GM12891 (cell line): ENCODE measurements around the gene NAA60.

Source experiments
- PAX5 ChIP-seq: IDR thresholded peaks from 2 replicates; pipeline ENCODE4 v1.6.1; 2011; ENCODE audit warnings: low read length, moderate library complexity, mild to moderate bottlenecking; ENCODE audit not compliant: insufficient read depth, severe bottlenecking
- POLR2A ChIP-seq: IDR thresholded peaks from 2 replicates; pipeline ENCODE4 v1.6.1; 2011; ENCODE audit warnings: low read depth, low read length, control low read depth
- POLR2AphosphoS5 ChIP-seq: IDR thresholded peaks from 2 replicates; pipeline ENCODE4 v1.6.1; 2011; ENCODE audit warnings: low read depth, low read length, control low read depth
- POU2F2 ChIP-seq: IDR thresholded peaks from 2 replicates; pipeline ENCODE4 v1.6.1; 2011; ENCODE audit warnings: low read depth, mild to moderate bottlenecking, control low read depth, low read length, moderate library complexity
- TAF1 ChIP-seq: IDR thresholded peaks from 2 replicates; pipeline ENCODE4 v1.6.1; 2011; ENCODE audit warnings: low read depth, low read length, control low read depth

DNA sequence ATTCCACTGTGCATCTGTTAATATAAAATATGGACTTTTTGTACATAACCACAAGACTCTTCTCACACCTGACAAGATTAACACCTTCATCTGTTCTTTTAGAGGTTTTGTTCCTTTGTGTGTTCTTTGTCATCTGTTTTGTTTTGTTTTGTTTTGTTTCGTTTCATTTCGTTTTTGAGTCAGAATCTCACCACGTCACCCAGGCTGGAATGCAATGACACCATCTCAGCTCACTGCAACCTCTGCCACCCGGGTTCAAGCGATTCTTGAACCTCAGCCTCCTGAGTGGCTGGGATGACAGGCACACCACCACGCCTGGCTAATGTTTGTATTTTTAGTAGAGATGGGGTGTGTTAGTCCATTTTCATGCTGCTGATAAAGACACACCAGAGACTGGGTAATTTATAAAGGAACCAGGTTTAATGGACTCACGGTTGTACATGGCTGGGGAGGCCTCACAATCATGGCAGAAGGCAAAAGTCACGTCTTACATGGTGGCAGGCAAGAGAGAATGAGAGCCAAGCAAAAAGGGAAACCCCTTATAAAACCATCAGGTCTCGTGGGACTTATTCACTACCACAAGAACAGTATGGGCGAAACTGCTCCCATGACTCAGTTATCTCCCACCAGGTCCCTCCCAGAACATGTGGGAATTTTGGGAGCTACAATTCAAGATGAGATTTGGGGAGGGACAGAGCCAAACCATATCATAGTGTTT lies 29.6 kb downstream of the NAA60 start:
- TF ChIP-seq POLR2A = no peak
- no peak for TF ChIP-seq POLR2AphosphoS5
- no peak for TF ChIP-seq TAF1
- no peak for TF ChIP-seq POU2F2
- TF ChIP-seq PAX5 = no peak
